ENCODE results near the gene THEMIS.
"Not testable (repeated sequence)": the region's sequence is repeated elsewhere in the genome, so short reads cannot be mapped to it uniquely, and the experiment has no call there.

Gene THEMIS

GRCh38 chr6:127716465-127716864 lies 184.4 kb downstream of the THEMIS start:
- DNase-seq = no peak

GRCh38 chr6:127710668-127711067 lies 190.2 kb downstream of the THEMIS start:
- DNase-seq = no peak

GRCh38 chr6:127706216-127706615 lies 194.6 kb downstream of the THEMIS start:
- DNase-seq = no peak

- DNase-seq = no peak
Observed at GRCh38 chr6:127695108-127695507, 205.8 kb downstream of the THEMIS start.

- DNase-seq = no peak
Observed at GRCh38 chr6:127691146-127691545, 209.7 kb downstream of the THEMIS start.

- DNase-seq = no peak
Observed at GRCh38 chr6:127690588-127690987, 210.3 kb downstream of the THEMIS start.

GRCh38 chr6:127690092-127690491 lies 210.8 kb downstream of the THEMIS start:
- no peak for DNase-seq

- not testable (repeated sequence) for DNase-seq
Observed at GRCh38 chr6:127687490-127687889, 213.4 kb downstream of the THEMIS start.

GRCh38 chr6:127686084-127686483 lies 214.8 kb downstream of the THEMIS start:
- DNase-seq = no peak

GRCh38 chr6:127684501-127684900 lies 216.4 kb downstream of the THEMIS start:
- DNase-seq = no peak
